Prostate gland (tissue), 2 donors: ENCODE measurements around the gene SUN1. TPM values are rescaled to one million over a fixed set of nuclear protein-coding genes. Genes with fewer than 3 reads are reported as not detected.

Experiments
- DNase-seq: peaks from one replicate; pipeline ENCODE4 v3.0.0-alpha.2; 2019; ENCODE audit warnings: low spot score
- H3K27ac ChIP-seq, 2 donors: fragments of 200-600 bp; sonication (generic); 2 replicates each; pipeline ENCODE4 v1.5.1; 2017 to 2019
- H3K27me3 ChIP-seq: fragments of 200-600 bp; sonication (generic); replicated peaks from 2 replicates; pipeline ENCODE4 v1.5.1; 2019; ENCODE audit not compliant: insufficient read depth
- H3K36me3 ChIP-seq, 2 donors: fragments of 200-600 bp; sonication (generic); 1 replicate in 1 of 2; 2 replicates in 1 of 2; pipeline versions ENCODE4 v1.5.1 to v1.8.1; 2017 to 2019
- H3K4me1 ChIP-seq: fragments of 200-600 bp; sonication (generic); replicated peaks from 2 replicates; pipeline ENCODE4 v1.5.1; 2019
- H3K4me3 ChIP-seq, 2 donors: fragments of 200-600 bp; sonication (generic); 2 replicates each; pipeline ENCODE4 v1.5.1; 2017 to 2019
- H3K9me3 ChIP-seq: fragments of 200-600 bp; sonication (generic); 2 replicates; pipeline ENCODE4 v1.5.1; 2017
- POLR2A ChIP-seq: fragments of 450-650 bp; IDR thresholded peaks from one replicate; pipeline ENCODE4 v1.6.1; 2016; ENCODE audit warnings: antibody characterized with exemption, mild to moderate bottlenecking
- POLR2AphosphoS5 ChIP-seq: sonication (generic); formaldehyde crosslinking; IDR thresholded peaks from one replicate; pipeline ENCODE4 v1.6.1; 2017; ENCODE audit warnings: antibody characterized with exemption
- WGBS: methylation state at CpG from one replicate; pipeline ENCODE4 v1.1.5; 2018; 5-methylcytosine and 5-hydroxymethylcytosine counted together
- intact Hi-C: fragments of 100-400 bp; cut with DNase I; formaldehyde crosslinking; loops from one replicate; pipeline ENCODE4 v1.14.2; 2022
- total RNA-seq, 2 donors: library from RNA; depleted of rRNA; stranded (reverse); fragments of >200 nt; gene quantifications; one replicate each; pipeline ENCODE4 v1.1.0, GENCODE V29; 2016
- TF ChIP-seq, protein P1 (sequence below), 4 experiments: fragments of 200-600 bp in 2 of 4; fragments of 450-650 bp in 2 of 4; sonication (generic) in 2 of 4; IDR thresholded peaks; 1 replicate in 3 of 4; 2 replicates in 1 of 4; pipeline ENCODE4 v1.5.1; 2016 to 2019; ENCODE audit warnings: antibody characterized with exemption in 4 of 4, mild to moderate bottlenecking in 2 of 4, moderate library complexity in 2 of 4

SUN1 gene
- total RNA-seq, 2 donors from 2014 or later: 106 to 177 TPM

DNA sequence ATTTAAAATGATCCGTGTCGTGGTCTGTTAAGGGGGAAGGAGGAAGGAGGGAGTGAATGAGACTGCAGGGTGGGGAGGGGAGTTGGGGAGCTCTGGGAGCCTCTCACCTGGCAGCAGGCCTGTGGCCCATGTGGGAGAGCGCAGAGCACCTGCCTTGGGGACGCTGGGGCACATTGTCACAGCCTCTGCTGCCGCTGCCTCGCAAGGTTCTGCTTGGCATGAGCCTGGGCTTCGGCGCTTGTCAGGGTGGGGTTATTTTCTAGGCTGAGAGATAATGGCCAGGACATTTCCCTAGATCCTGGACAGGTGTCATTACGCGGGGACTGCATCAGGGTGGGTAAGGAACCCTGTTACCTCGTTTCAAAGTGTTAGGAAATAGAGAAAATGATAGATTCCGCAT lies 2.2 kb upstream of the SUN1 start:
- Histone ChIP-seq H3K4me3 (no peak overlapping the region), H3K4me1 (peaks cover 13% of the 10 kb centered on the region), H3K9me3 (no peaks in the 10 kb centered on the region), H3K27me3 (no peaks in the 10 kb centered on the region), H3K27ac (peak overlapping the region; percentile 75 to 78), H3K36me3 (no peaks in the 10 kb centered on the region)
- 84% methylated on average over 12 of the region's 12 CpGs for WGBS
- intact Hi-C loops: no loop called here
- TF ChIP-seq POLR2A (no peak), POLR2AphosphoS5 (no peak)
- TF ChIP-seq, protein P1, sequence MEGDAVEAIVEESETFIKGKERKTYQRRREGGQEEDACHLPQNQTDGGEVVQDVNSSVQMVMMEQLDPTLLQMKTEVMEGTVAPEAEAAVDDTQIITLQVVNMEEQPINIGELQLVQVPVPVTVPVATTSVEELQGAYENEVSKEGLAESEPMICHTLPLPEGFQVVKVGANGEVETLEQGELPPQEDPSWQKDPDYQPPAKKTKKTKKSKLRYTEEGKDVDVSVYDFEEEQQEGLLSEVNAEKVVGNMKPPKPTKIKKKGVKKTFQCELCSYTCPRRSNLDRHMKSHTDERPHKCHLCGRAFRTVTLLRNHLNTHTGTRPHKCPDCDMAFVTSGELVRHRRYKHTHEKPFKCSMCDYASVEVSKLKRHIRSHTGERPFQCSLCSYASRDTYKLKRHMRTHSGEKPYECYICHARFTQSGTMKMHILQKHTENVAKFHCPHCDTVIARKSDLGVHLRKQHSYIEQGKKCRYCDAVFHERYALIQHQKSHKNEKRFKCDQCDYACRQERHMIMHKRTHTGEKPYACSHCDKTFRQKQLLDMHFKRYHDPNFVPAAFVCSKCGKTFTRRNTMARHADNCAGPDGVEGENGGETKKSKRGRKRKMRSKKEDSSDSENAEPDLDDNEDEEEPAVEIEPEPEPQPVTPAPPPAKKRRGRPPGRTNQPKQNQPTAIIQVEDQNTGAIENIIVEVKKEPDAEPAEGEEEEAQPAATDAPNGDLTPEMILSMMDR (IDR thresholded peaks at IDR 0.05): no peak
- no peak for DNase-seq

GRCh38 chr7:831596-832166 lies 595 bp upstream of the SUN1 start:
- intact Hi-C loops: loop anchor here (1.0 kb wide), 1 partner anchor 18 kb away; no protein-coding TSS in a partner anchor
- H3K4me3 ChIP-seq: no peak overlapping the region
- no peak for DNase-seq
- H3K4me1 ChIP-seq: peaks cover 13% of the 10 kb centered on the region
- no peaks in the 10 kb centered on the region for H3K27me3 ChIP-seq
- WGBS: 5% methylated on average over 7 of the region's 7 CpGs
- TF ChIP-seq POLR2A: peak; percentile 32
- TF ChIP-seq, protein P1 (IDR thresholded peaks at IDR 0.05): no peak
- peak; percentile 92 for TF ChIP-seq POLR2AphosphoS5
- H3K27ac ChIP-seq: peak overlapping the region; percentile 75 to 78
- no peaks in the 10 kb centered on the region for H3K9me3 ChIP-seq
- no peaks in the 10 kb centered on the region for H3K36me3 ChIP-seq

GRCh38 chr7:832968-833424 lies 720 bp downstream of the SUN1 start:
- 90% methylated on average over 15 of the region's 15 CpGs for WGBS

GRCh38 chr7:833601-834258 lies 1.5 kb downstream of the SUN1 start:
- Histone ChIP-seq H3K4me3 (no peak overlapping the region), H3K27me3 (no peaks in the 10 kb centered on the region), H3K36me3 (no peaks in the 10 kb centered on the region), H3K9me3 (no peaks in the 10 kb centered on the region), H3K27ac (no peak overlapping the region), H3K4me1 (peaks cover 13% of the 10 kb centered on the region)
- intact Hi-C loops: no loop called here
- WGBS: 86% methylated on average over 8 of the region's 8 CpGs
- TF ChIP-seq, protein P1 (IDR thresholded peaks at IDR 0.05): no peak
- TF ChIP-seq POLR2A: no peak
- no peak for TF ChIP-seq POLR2AphosphoS5
- DNase-seq: no peak

More at GRCh38 chr7:832968-833424, 720 bp downstream of the SUN1 start:
- Histone ChIP-seq H3K9me3 (no peaks in the 10 kb centered on the region), H3K4me1 (peaks cover 13% of the 10 kb centered on the region), H3K4me3 (no peak overlapping the region), H3K36me3 (no peaks in the 10 kb centered on the region), H3K27me3 (no peaks in the 10 kb centered on the region), H3K27ac (peak overlapping the region in 1 of 2 donors; percentile 78)
- TF ChIP-seq POLR2AphosphoS5 (no peak), POLR2A (no peak)
- TF ChIP-seq, protein P1 (IDR thresholded peaks at IDR 0.05): no peak
- no peak for DNase-seq
- intact Hi-C loops: no loop called here

DNA sequence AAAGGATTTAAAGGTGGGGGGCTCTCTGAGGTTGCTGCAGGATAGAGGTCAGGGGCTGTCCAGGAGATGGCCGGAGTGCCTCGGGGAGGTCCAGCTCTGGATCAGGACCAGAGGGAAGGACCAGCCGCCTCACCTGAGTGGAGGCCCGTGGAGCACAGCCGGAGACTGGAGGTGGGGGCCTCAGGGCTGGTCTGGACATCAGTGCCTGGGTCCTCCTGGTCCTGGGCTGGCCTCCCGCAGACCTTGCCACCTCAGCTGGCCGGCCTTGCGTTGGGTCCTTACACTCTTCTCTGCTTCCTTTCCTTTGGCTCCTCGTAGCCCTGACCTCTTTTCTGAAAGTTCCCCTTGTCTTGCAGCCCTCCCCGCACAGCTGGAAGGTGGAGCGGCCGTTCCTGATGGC lies 2.0 kb downstream of the SUN1 start:
- H3K27me3 ChIP-seq: no peaks in the 10 kb centered on the region
- H3K9me3 ChIP-seq: no peaks in the 10 kb centered on the region
- 91% methylated on average over 11 of the region's 12 CpGs for WGBS
- no peaks in the 10 kb centered on the region for H3K36me3 ChIP-seq
- H3K4me3 ChIP-seq: no peak overlapping the region
- TF ChIP-seq POLR2AphosphoS5 (no peak), POLR2A (no peak)
- TF ChIP-seq, protein P1 (IDR thresholded peaks at IDR 0.05): no peak
- H3K27ac ChIP-seq: no peak overlapping the region
- DNase-seq: no peak
- peaks cover 13% of the 10 kb centered on the region for H3K4me1 ChIP-seq
- intact Hi-C loops: no loop called here
